Colonic mucosa (tissue), 4 donors: Measurements from ENCODE around the gene DDRGK1. TPM values are rescaled to one million over a fixed set of nuclear protein-coding genes. Genes with fewer than 3 reads are reported as not detected.

Experiments
- DNase-seq: peaks from one replicate; pipeline ENCODE4 v3.0.0-alpha.2; 2020
- H3K27ac ChIP-seq: fragments of 200-600 bp; one replicate; pipeline ENCODE4 v1.8.0; 2021
- H3K27me3 ChIP-seq: fragments of 200-600 bp; one replicate; pipeline ENCODE4 v1.8.0; 2021
- H3K36me3 ChIP-seq: fragments of 200-600 bp; one replicate; pipeline ENCODE4 v1.8.0; 2021
- H3K4me1 ChIP-seq: fragments of 200-600 bp; one replicate; pipeline ENCODE4 v1.8.0; 2021; ENCODE audit warnings: mild to moderate bottlenecking
- H3K4me3 ChIP-seq: fragments of 200-600 bp; one replicate; pipeline ENCODE4 v1.8.0; 2021
- H3K9ac ChIP-seq, 2 donors: one replicate each; pipeline ENCODE4 v1.7.0; 2013; ENCODE audit warnings: control low read depth in 2 of 2, low read depth in 2 of 2, low read length in 2 of 2
- H3K9me3 ChIP-seq: fragments of 200-600 bp; one replicate; pipeline ENCODE4 v1.8.0; 2021
- intact Hi-C: fragments of 100-400 bp; cut with DNase I; formaldehyde crosslinking; loops from one replicate; pipeline ENCODE4 v1.14.1; 2022
- total RNA-seq, 2 donors: library from RNA; stranded (reverse); fragmentation: NEBNext Ultra II Directional in 1 of 2; extraction: Animal tissue kit (Norgen Biotek cat#: 25700) in 1 of 2; gene quantifications; one replicate each; pipeline ENCODE4 v1.2.1, GENCODE V29; 2021
- TF ChIP-seq, protein P1 (sequence below): fragments of 200-600 bp; IDR thresholded peaks from one replicate; pipeline ENCODE4 v1.8.0; 2022; ENCODE audit warnings: antibody characterized with exemption, mild to moderate bottlenecking
- donor health status: healthy.
- donor health status: DM: no; HTN: no; CAD: no.
- donor health status: DM: no; HTN: no; CAD: no.

The DDRGK1 gene
- total RNA-seq: 10 to 100 TPM; 57.8 to 88.6 TPM

GRCh38 chr20:3204124-3204794, at the start of gene DDRGK1:
Gene DDRGK1 (minus strand): TSS chr20:3204682. CDS start chr20:3204627, 55 bp downstream.
- Histone ChIP-seq H3K27ac (peak within 1 kb of the TSS; percentile 73), H3K36me3 (peaks cover 3% of the 10 kb centered on the region), H3K4me1 (peaks cover 5% of the 10 kb centered on the region), H3K27me3 (no peaks in the 10 kb centered on the region), H3K9me3 (no peaks in the 10 kb centered on the region), H3K4me3 (peak within 1 kb of the TSS; percentile 75), H3K9ac (peak within 1 kb of the TSS; percentile 91 to 98)
- TF ChIP-seq, protein P1, sequence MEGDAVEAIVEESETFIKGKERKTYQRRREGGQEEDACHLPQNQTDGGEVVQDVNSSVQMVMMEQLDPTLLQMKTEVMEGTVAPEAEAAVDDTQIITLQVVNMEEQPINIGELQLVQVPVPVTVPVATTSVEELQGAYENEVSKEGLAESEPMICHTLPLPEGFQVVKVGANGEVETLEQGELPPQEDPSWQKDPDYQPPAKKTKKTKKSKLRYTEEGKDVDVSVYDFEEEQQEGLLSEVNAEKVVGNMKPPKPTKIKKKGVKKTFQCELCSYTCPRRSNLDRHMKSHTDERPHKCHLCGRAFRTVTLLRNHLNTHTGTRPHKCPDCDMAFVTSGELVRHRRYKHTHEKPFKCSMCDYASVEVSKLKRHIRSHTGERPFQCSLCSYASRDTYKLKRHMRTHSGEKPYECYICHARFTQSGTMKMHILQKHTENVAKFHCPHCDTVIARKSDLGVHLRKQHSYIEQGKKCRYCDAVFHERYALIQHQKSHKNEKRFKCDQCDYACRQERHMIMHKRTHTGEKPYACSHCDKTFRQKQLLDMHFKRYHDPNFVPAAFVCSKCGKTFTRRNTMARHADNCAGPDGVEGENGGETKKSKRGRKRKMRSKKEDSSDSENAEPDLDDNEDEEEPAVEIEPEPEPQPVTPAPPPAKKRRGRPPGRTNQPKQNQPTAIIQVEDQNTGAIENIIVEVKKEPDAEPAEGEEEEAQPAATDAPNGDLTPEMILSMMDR: no peak
- intact Hi-C loops: no loop called here
- DNase-seq: peak; percentile 95

DNA sequence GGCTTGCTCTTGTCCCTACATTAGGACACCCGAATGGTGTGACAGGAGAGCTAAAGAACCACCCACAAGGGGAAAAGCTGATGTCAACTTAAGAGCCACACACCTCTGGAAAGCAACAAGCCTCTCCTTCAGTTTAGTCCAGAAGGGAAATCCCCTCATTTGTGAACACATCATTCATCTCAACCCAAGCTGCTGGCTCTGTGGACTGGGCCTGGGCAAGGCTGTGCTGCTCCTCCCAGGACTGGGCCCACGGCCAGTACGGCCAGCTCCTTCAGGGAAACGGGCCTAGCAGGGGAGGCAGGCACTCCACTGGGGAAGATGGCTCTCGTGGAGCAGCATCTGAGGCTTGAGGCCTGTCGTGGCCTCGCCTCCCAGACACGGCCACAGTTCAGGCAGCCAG, 47.3 kb upstream of the DDRGK1 start:
- no peak for DNase-seq
- H3K4me3 ChIP-seq: no peak overlapping the region
- no peak overlapping the region for H3K27ac ChIP-seq
- H3K36me3 ChIP-seq: no peaks in the 10 kb centered on the region
- TF ChIP-seq, protein P1: no peak
- no peaks in the 10 kb centered on the region for H3K9me3 ChIP-seq
- intact Hi-C loops: no loop called here
- H3K27me3 ChIP-seq: peaks cover 8% of the 10 kb centered on the region
- peaks cover 3% of the 10 kb centered on the region for H3K4me1 ChIP-seq
- no peak overlapping the region for H3K9ac ChIP-seq

DNA sequence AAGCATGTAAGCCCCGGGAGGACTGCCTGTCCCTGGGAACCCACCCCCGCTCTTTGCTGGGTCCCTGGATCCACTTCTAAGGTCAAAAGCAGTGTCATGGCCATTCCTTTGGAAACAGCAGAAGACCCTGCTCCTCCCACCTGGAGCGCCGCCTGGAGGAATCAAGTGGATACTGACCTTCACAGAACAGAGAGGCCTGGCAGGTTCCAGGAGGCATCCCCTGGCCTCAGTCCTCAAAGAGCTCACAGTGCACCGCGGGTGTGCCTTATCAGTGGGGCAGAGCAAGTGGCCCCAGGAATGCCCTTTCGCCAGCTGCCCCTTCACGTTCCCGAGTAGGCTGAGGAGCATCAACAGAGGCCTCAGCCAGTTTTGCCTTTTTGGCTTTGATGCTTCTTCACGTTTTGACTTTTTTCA, 45.6 kb upstream of the DDRGK1 start:
- no peak overlapping the region for H3K27ac ChIP-seq
- DNase-seq: no peak
- peaks cover 3% of the 10 kb centered on the region for H3K4me1 ChIP-seq
- no peaks in the 10 kb centered on the region for H3K36me3 ChIP-seq
- peaks cover 8% of the 10 kb centered on the region for H3K27me3 ChIP-seq
- intact Hi-C loops: no loop called here
- no peaks in the 10 kb centered on the region for H3K9me3 ChIP-seq
- TF ChIP-seq, protein P1: no peak
- H3K4me3 ChIP-seq: no peak overlapping the region
- H3K9ac ChIP-seq: no peak overlapping the region

- DNase-seq: no peak
- TF ChIP-seq, protein P1: no peak
- peaks cover 8% of the 10 kb centered on the region for H3K27me3 ChIP-seq
- no peak overlapping the region for H3K4me3 ChIP-seq
- no peaks in the 10 kb centered on the region for H3K36me3 ChIP-seq
- no peaks in the 10 kb centered on the region for H3K9me3 ChIP-seq
- H3K9ac ChIP-seq: no peak overlapping the region
- intact Hi-C loops: no loop called here
- H3K27ac ChIP-seq: no peak overlapping the region
- H3K4me1 ChIP-seq: peaks cover 3% of the 10 kb centered on the region
Measured at GRCh38 chr20:3248993-3249347, 44.5 kb upstream of the DDRGK1 start.

GRCh38 chr20:3248167-3248992, 43.9 kb upstream of the DDRGK1 start:
- no peak overlapping the region for H3K27ac ChIP-seq
- intact Hi-C loops: no loop called here
- no peak overlapping the region for H3K4me3 ChIP-seq
- TF ChIP-seq, protein P1: no peak
- H3K9me3 ChIP-seq: no peaks in the 10 kb centered on the region
- peaks cover 8% of the 10 kb centered on the region for H3K27me3 ChIP-seq
- no peak for DNase-seq
- H3K36me3 ChIP-seq: no peaks in the 10 kb centered on the region
- no peak overlapping the region for H3K9ac ChIP-seq
- H3K4me1 ChIP-seq: peaks cover 3% of the 10 kb centered on the region
